ENCODE results near the gene CAPN13. TPM values are rescaled to one million over a fixed set of nuclear protein-coding genes. Genes with fewer than 3 reads are reported as not detected.

Gene CAPN13
- polyA plus RNA-seq, 1 experiment: not detected

GRCh38 chr2:30695749-30696148, 111.5 kb downstream of the CAPN13 start:
- H3K4me3 ChIP-seq (ENCODE audit: low read depth, low read length): no peak overlapping the region
- no peak for TF ChIP-seq CTCF (IDR thresholded peaks at IDR 0.05; ENCODE audit: insufficient read depth, low read depth, low read length)
- H3K36me3 ChIP-seq (ENCODE audit: control insufficient read depth, insufficient read depth, low read length): no peaks in the 10 kb centered on the region
- POLR2A ChIA-PET: no interaction called here
- CTCF ChIA-PET: interaction anchor here (0.7 to 7.5 kb wide), 5 partner anchors 12 to 530 kb away, joined by 3 to 55 read pairs (median 3); no protein-coding TSS in a partner anchor
- peaks cover 2% of the 10 kb centered on the region; the same call in 1 of the 2 replicates for H3K27me3 ChIP-seq (ENCODE audit: control insufficient read depth, insufficient read depth, low read length)
- DNase-seq (ENCODE audit: low read depth): no peak

DNA sequence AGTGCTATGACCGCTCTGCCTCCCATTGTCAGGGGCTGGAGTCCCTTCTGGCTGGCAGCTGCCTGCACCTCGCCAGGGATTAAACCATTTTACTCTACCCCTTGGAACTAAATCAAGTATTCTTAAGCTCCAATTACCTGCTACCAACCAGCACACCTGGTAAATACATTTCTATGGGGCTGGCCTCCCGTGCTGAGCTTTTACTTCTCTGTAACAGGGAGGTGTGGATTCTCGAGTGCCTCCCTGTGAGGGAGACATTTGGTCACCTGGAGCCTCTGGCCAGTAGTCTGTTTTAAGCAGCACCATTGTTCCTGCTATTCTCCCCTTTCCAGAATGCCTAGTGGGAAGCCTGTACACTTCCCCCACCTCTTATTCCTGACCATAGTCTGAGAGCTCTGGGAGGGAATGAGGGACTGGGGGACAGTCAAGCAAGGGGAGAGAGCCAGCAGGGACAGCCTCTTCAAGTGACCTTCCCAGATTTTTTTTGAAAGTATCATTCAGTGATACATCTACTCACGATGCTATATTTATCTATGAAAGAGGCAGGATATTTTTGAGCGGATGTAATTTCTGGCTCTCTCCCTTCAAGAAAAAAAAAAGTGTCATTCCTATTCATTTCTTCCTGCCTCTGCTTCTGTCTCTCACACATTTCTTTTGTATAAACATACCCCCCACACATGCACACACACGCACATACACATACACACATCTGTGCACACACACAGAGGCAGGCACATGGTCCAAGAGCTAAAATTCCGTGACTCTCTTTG, 112.8 kb downstream of the CAPN13 start:
- ChIA-PET POLR2A (no interaction called here), CTCF (interaction anchor here (0.6 to 7.5 kb wide), 7 partner anchors 11 to 530 kb away, joined by 3 to 55 read pairs (median 4); no protein-coding TSS in a partner anchor)
- peaks cover 2% of the 10 kb centered on the region; the same call in 1 of the 2 replicates for H3K27me3 ChIP-seq (ENCODE audit: control insufficient read depth, insufficient read depth, low read length)
- TF ChIP-seq CTCF (IDR thresholded peaks at IDR 0.05; ENCODE audit: insufficient read depth, low read depth, low read length): no peak
- no peak for DNase-seq (ENCODE audit: low read depth)
- no peaks in the 10 kb centered on the region for H3K36me3 ChIP-seq (ENCODE audit: control insufficient read depth, insufficient read depth, low read length)
- H3K4me3 ChIP-seq (ENCODE audit: low read depth, low read length): no peak overlapping the region

- ChIA-PET POLR2A (no interaction called here), CTCF (interaction anchor here (0.6 to 7.5 kb wide), 7 partner anchors 9 to 1584 kb away, joined by 3 to 55 read pairs (median 4); partner anchors contain the start of gene YIPF4)
- DNase-seq (ENCODE audit: low read depth): no peak
- TF ChIP-seq CTCF (IDR thresholded peaks at IDR 0.05; ENCODE audit: insufficient read depth, low read depth, low read length): no peak
- peaks cover 2% of the 10 kb centered on the region; the same call in 1 of the 2 replicates for H3K27me3 ChIP-seq (ENCODE audit: control insufficient read depth, insufficient read depth, low read length)
- no peaks in the 10 kb centered on the region for H3K36me3 ChIP-seq (ENCODE audit: control insufficient read depth, insufficient read depth, low read length)
- no peak overlapping the region for H3K4me3 ChIP-seq (ENCODE audit: low read depth, low read length)
Measured at GRCh38 chr2:30693821-30694281, 113.4 kb downstream of the CAPN13 start.

DNA sequence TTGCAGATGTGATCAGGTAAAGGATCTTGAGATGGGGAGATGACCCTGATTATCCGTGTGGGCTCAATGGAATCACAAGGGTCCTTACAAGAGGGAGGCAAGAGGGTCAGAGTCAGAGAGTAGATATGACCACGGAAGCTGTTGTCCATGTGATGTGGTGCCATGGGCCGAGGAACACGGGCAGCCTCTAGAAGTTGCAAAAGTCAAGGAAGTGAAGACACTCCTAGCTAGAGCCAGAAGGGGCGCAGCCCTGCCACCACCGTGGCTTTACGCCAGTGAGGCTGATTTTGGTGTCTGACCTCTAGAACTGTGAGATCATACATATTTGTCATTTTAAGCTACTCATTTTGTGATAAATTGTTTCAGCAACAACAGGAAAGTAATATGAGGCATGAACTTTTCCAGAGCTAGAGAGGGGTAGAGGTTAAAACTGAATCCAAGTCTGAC, 114.4 kb downstream of the CAPN13 start:
- POLR2A ChIA-PET: no interaction called here
- CTCF ChIA-PET: interaction anchor here (0.7 to 7.5 kb wide), 12 partner anchors 10 to 608 kb away, joined by 3 to 55 read pairs (median 4); no protein-coding TSS in a partner anchor

More for the DNA sequence above, 114.4 kb downstream of the CAPN13 start:
- Histone ChIP-seq H3K27me3 (ENCODE audit: control insufficient read depth, insufficient read depth, low read length) (peaks cover 2% of the 10 kb centered on the region; the same call in 1 of the 2 replicates), H3K4me3 (ENCODE audit: low read depth, low read length) (no peak overlapping the region), H3K36me3 (ENCODE audit: control insufficient read depth, insufficient read depth, low read length) (no peaks in the 10 kb centered on the region)
- no peak for DNase-seq (ENCODE audit: low read depth)
- TF ChIP-seq CTCF (IDR thresholded peaks at IDR 0.05; ENCODE audit: insufficient read depth, low read depth, low read length): no peak
